ENCODE measurements around the gene MAGT1.
A peak's percentile ranks its signal among the peaks of the same experiment; 100 is the strongest.

DNA sequence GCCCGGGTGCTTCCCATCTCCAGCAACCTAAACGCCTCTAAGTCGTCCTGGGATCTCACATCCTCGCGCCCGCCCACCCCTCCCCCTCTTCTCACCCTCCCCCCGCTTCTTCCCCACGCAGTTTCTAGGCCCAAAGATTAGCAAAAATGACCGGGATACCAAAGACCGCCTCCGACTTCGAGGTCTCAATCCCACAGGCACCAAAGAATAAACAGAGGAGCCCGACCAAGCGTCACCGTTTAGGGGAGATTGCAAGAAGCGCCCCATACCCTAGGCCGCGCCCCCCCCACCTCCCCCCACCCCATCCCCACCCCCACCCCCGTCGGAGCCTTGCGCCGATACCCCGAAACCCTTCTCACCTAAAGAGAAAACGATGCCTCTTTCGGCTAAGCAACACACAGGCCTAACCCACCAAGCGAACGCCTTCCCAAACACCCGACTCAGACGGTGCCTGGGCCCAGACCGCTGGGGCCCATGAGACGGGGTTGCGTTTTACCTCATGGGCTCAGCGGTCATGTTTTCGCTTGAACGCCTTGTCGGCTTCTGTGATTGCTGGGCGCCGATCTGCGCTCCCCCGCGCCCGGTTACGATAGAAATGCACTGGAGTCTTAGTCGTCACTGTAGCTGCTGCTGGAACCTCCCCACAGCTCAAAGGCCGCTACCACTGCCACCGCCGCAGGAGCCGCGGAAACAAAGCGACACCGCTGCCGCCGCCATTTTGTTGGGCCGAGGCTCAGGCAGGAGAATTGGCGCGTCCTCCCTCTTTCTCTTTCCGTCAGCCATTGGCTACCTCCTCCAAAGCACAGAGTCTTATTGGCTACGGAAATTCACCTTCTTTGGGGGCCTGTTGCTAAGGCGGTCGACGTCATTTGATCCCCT is 109.5 kb downstream of the MAGT1 start, which contains the start of gene ATRX:
- no peak for TF ChIP-seq CTCF (IDR thresholded peaks at IDR 0.05)
- peak; percentile 62 to 69 for TF ChIP-seq POLR2AphosphoS5 (IDR thresholded peaks at IDR 0.05)

Measured in esophagus muscularis mucosa (tissue), 3 donors.